Raji (cell line): ENCODE measurements around the gene SRRM2.

Experiments used
- POLR2A ChIP-seq: IDR thresholded peaks from 2 replicates; pipeline ENCODE4 v1.6.1; 2011; ENCODE audit warnings: low read depth, low read length, control low read depth; ENCODE audit not compliant: insufficient read depth

SRRM2 gene

DNA sequence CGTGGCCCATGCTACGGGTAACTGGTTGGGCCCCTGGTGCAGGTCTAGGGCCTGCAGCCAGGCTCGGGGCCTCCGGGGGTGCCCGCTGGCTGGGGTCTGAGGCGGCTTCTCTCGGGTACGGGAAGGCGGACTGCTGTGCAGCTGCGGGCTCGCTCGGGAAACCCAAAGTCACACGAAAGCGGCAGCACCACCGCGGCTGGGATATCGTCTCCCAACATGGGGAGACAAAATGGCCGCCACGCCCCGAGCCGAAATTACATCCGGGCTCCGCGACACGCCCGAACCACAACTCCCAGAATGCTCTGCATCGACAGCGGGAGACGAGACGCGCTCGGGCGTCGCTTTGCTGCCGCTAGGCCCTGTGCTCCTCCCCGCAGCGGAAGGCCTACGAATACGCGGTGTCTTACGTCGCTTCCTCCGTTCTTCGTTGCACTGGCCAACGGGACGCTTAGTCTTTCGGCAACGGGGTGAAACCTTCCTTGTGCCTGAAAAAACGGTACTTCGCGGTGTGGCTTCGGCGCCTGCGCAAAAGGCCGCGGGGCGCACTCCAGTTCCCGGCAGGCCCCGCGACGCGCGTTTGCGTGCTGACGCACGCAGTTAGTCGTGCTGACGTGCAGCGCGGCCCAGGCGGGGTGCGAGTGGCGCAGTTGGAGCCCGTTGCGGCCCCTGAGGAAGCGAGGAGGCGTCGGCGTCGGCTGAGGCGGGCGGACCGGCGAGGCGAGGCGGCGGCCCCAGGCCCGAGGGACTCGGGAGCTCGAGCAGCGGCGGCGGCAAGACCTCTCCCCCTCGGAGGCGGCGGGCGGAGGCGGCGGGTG is at the start of gene SRRM2:
SRRM2 (plus strand) TSS at position 604 of the 815 bp plus-strand sequence. CDS start 3,727 bp downstream, outside the sequence.
- peak; percentile 73 for TF ChIP-seq POLR2A

DNA sequence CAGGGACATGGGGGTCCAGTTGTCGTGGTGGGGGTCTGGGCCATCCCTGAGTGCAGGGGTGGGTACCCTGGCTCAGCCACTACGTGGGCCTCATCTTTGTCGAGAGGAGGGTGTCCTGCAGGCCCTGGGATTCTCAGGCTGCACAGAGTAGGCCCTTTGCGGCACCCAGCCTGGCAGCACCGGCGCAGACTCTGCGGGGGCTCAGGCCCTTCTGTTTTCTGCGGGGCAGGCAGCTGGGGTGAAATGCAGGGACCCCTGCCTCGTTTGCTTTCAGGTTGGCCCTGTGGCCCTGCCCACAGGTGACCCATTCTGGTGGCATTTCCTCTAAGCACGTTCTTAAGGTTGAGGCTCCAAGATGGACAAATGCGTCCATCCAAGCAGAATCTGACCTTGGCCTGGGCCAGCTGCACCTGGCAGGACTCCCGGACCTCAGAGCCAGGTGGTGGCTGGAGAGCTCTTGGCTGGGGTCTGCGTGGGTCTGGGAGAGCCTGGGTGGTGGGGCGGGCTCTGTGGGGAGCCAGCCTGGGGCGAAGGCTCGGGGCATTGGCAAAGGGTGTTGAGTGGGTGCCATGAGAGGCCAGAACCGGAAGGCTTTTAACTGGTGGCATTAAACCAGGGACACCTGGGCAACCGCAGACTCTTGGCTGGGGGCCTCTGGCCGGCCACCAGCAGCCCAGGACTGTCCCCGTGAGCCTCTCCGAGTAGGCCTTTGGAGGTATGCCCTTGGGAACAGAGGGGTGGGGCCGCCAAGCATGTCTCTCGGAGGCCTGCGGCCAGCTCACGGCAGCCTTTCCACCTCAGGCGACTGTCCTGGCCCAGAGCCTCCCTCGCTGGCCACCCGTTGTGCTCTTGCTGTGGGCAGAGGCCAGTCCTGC is 49.3 kb upstream of the SRRM2 start:
- no peak for TF ChIP-seq POLR2A

DNA sequence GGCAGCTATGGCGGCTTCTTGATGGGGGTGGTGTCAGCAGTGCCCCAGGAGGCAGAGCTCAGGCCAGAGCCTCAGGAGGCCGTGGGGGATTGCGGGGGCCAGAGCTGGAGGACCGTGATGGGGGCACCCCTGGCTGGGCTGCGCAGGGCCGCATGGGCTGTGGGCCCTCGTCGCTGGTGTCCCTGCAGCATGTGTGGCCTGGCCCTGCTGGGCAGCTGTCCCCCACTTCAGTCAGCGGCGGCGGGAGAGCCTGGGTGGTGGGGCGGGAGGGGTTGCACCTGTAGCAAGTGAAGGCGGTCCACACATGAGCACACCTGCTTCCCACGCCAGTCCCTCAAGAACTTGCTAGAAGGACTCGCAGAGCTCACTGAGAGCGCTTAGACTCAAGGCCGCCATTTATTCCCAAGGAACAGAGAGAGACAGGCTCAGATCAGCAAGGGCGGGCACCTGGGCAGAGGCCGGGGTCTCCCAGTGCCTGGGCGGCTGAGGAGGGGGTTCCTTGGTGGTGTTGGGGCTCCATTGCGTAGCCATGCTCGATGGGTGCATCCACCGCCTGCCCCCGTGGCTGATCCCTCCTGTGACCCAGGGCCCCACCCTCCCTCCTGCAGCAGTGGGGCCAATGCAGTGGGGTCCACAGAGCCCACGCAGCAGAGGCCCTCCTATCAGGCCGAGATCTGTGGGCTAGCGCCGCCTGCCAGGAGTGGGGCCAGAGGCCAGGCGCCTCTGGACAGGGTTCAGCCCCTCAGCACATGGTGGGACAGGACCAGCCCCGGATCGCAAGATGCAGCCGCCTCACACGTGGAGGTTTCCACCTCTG is 48.1 kb upstream of the SRRM2 start:
- TF ChIP-seq POLR2A = no peak

DNA sequence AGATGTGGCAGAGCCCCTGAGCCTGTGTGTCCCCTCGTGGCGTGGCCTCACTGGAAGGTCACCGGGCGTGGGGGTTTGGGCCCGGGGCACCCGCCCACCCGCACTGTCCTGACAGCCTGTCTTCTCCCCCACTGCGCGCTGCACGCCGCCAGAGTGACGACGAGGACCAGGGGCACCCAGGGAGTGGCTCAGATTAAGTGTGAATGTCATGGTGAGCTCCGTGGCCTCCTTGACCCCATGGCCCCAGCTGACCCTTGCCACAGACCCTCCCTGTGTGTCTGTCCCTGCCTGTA is 47.5 kb upstream of the SRRM2 start:
- no peak for TF ChIP-seq POLR2A

DNA sequence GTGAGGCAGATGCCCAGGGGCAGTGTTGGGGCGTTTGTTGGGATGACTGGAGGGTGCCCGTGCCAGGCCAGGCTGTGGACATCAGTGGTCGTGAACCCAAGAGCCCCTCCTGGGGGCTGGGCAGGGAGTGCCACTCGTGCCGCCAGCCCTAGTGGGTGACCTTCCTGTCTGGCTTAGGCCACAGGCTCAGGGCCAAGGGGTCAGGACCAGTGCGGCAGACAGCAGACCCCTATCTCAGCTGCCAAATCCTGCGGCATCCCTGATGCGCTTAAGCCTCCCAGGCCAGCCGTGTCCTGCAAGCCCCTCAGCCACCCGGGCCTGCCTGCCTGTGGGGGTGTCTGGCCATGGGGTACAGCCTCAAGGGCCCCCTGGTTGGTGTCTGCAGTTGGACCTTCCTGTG is 47.1 kb upstream of the SRRM2 start:
- no peak for TF ChIP-seq POLR2A

GRCh38 chr16:2706085-2706484 is 46.4 kb upstream of the SRRM2 start:
- TF ChIP-seq POLR2A = no peak

GRCh38 chr16:2706611-2707311 is 45.7 kb upstream of the SRRM2 start:
- TF ChIP-seq POLR2A = no peak

DNA sequence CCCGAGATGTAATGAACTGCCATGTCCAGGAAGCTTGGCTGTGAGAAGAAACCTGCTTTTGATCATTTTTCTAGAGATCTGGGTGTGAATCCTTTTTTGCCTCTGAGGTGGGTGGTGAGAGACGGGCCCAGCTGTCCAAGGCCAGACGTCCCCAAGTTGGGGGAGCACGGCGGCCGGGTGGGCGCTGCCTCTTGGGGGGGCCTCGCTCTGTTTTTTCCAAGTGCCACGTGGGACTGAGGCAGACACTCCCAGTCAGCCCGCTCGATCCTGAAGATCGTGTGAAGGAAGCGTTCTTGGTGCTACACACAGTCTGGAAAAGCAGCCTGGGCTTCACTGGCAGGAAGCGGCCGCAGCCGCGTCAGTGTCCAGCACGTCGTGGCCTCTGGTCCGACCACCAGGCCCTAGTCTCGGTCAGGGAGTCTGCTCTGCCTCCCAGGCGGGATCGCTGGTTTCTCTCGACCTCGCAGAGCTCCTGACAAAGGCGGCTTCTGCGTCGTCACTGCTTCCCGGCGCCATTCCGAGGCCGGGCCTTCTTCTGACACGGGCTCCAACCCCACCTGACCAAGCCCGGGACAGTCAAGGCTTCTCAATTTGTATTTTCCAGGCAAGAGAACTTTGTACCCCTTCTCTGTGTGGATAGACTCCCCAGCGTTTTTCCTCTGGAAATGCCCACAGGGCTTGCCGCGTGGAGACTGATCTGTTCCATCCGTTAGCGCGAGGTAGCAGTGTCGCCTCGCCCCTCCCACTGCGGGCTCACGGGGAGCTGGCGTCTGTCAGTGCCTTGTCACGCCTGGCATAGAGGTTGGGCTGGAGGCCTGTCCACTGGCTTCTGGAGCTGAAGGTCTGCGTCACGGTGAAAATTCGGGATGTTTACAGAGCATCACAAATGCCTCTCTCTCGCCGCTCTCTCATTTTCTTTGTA is 44.8 kb upstream of the SRRM2 start:
- no peak for TF ChIP-seq POLR2A

DNA sequence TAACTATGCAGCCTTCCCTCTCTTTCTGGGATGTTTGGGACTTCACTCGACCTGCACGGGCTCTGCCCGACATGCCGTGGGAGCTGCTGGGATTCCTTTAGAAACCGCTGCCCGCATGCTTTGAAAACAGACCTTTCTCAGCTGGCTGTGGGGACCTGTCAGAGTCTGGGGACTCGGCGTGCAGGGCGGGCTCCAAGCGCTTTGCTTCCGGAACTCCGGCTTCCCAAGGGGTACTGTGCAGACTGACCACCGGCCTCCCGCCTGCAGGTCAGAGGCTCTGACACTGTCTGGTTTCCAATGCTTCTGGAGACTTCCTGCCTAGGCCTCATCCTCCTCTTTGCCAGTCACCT is 44.2 kb upstream of the SRRM2 start:
- no peak for TF ChIP-seq POLR2A

DNA sequence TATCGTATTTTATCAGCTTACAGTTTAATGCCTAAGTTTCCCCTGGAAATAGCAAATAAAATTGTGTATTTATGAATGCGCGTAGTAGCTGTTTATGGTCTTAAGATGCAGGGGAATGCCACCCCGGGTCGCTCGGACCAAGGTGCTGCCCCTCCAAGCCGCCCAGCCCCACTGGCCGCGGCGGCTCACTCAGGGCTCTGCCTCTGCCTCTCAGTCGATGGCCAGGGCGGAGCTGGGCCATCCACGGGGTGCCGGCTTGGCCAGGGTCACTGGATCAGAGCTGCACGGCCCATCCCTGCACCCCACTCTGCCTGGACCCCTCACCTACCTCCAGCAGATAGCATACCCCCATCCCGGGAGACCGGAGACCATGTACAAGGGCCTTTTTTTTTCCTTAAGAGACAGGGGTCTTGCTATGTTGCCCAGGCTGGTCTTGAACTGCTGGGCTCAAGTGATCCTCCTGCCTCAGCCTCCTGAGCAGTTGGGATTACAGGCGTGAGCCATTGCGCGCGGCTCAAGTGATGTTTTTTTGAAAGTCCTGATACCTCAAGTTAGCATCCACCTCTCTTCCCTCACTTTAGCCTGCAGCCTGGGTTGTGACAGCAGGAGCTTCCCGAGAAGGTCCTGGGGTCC is 43.4 kb upstream of the SRRM2 start:
- TF ChIP-seq POLR2A = no peak

DNA sequence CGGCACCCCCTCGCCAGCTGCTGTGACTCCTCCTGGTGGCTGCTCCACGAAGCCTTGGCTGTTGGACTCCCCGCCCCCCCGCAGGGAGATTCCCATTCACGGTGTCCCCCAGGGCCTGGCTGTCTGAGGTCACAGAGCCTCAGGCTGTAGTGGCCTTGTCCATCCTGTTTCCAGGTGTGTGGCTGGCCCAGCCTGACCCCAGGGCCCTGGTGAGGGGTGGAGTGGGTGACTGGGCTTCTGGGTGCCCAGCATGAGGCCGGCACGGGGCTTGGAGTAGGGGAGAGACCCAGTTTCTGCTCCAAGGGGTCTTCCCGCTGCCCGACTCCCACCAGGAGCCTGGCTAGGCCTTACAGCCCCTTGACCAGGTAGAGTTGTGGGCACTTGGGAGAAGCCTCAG is 42.9 kb upstream of the SRRM2 start:
- TF ChIP-seq POLR2A = no peak

DNA sequence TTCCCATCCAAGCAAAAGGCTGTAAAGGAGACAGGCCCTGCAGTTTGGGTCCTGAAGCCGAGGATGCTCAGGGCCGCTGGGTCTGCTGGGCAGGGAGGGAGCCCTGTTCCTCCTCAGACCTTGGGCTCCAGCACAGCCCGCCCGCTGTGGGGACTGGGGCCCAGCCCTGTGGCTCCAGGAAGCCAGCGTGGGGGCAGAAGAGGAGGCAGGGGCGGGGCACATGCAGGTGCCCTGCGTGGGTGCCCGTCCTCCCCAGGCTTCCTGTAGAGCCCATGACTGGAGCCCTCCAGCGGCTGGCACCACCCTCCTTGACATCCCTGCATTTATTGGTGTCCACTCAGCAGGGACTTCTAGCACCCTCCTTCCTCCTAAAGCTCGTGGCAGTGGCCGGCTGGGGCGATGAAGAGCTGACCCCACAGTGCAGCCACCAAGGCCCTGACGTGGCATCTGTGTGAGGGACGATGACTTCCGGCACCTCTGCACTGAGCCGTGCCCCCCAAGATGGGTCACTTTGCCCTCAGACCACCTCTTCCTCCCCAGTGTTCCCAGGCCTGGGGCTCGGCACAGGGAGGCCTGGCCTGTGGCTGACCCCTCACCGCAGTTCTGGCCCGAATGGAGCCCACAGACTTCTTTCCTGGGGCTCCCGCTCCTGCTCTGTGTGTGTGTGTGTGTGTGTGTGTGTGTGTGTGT is 42.3 kb upstream of the SRRM2 start:
- TF ChIP-seq POLR2A = no peak

DNA sequence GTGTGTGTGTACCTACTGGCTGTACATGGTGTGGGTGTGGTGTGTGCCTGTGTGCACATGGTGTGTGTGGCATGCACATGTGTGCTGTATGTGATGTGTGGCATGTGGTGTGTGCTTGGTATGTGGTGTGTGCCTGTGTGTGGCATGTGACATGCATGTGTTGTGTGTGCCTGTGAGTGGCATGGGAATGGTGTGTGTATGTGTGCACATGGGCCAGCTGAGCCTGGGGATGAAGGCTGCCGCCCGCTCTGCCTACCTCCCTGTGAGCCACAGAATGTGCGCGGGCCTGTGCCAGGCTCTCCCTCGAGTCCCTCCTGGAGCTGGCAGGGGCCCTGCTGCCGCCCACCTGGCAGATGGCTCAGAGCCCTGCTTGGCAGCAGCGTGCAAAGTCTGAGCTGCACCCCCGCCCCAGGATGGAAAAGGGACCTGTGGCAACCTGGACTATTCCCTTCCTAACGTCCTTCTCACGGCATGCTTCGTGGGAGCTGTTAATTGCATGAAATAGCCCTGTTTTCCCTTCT is 41.7 kb upstream of the SRRM2 start:
- no peak for TF ChIP-seq POLR2A
